ENCODE results near the gene NXNL1.

- TF ChIP-seq, protein P1, sequence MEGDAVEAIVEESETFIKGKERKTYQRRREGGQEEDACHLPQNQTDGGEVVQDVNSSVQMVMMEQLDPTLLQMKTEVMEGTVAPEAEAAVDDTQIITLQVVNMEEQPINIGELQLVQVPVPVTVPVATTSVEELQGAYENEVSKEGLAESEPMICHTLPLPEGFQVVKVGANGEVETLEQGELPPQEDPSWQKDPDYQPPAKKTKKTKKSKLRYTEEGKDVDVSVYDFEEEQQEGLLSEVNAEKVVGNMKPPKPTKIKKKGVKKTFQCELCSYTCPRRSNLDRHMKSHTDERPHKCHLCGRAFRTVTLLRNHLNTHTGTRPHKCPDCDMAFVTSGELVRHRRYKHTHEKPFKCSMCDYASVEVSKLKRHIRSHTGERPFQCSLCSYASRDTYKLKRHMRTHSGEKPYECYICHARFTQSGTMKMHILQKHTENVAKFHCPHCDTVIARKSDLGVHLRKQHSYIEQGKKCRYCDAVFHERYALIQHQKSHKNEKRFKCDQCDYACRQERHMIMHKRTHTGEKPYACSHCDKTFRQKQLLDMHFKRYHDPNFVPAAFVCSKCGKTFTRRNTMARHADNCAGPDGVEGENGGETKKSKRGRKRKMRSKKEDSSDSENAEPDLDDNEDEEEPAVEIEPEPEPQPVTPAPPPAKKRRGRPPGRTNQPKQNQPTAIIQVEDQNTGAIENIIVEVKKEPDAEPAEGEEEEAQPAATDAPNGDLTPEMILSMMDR (IDR thresholded peaks at IDR 0.05), result no peak
- TF ChIP-seq POLR2AphosphoS5 (IDR thresholded peaks at IDR 0.05; ENCODE audit: low read depth, low read length) (no peak), SIN3A (IDR thresholded peaks at IDR 0.05; ENCODE audit: borderline replicate concordance, insufficient read depth, low read depth, low read length) (no peak), TCF7L2 (IDR thresholded peaks at IDR 0.05; ENCODE audit: low read depth, low read length) (no peak)
Observed at GRCh38 chr19:17447704-17448130, 13.0 kb downstream of the NXNL1 start.

All from Panc1 (cell line).